Measurements from ENCODE around the gene PAN3.

The PAN3 gene

GRCh38 chr13:28339419-28339818 is 201.1 kb downstream of the PAN3 start:
- no peak for DNase-seq

GRCh38 chr13:28340272-28340793 is 202.0 kb downstream of the PAN3 start:
- DNase-seq = no peak

GRCh38 chr13:28342251-28342650 is 203.9 kb downstream of the PAN3 start:
- no peak for DNase-seq

- no peak for DNase-seq
Measured at GRCh38 chr13:28344163-28344562, 205.8 kb downstream of the PAN3 start.

Data from COR-L47 (cell line).